Lower leg skin (tissue), 3 donors: ENCODE data around the gene ELP6.

Experiments used
- POLR2A ChIP-seq, 2 donors: fragments of 450-650 bp; IDR thresholded peaks; one replicate each; pipeline ENCODE4 v1.6.1; 2016 to 2017; ENCODE audit warnings: antibody characterized with exemption in 2 of 2, mild to moderate bottlenecking in 1 of 2, moderate library complexity in 1 of 2
- TF ChIP-seq, protein P1 (sequence below), 3 donors: fragments of 450-650 bp; IDR thresholded peaks; one replicate each; pipeline ENCODE4 v1.5.1; 2016; ENCODE audit warnings: antibody characterized with exemption in 3 of 3, mild to moderate bottlenecking in 3 of 3, moderate library complexity in 2 of 3

DNA sequence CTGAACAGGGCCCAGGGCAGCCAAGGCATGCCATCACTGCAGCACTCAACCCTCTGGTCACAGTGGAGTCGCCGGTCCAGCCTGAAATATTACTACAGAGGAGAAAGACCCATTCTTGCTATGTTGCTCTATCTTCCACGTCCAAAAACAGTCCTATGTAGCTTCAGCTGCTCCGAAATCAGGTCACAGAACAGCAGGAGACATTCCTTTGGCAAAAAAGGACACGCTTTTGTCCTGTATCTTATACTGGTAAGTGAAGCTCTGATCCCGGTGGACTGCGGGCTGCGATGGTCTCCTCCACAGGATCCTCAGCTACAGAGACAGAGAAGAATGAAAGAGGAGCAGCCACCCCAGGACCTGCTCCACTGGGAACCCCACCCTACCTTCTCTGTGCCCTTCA lies 17.6 kb downstream of the ELP6 start:
- TF ChIP-seq, protein P1, sequence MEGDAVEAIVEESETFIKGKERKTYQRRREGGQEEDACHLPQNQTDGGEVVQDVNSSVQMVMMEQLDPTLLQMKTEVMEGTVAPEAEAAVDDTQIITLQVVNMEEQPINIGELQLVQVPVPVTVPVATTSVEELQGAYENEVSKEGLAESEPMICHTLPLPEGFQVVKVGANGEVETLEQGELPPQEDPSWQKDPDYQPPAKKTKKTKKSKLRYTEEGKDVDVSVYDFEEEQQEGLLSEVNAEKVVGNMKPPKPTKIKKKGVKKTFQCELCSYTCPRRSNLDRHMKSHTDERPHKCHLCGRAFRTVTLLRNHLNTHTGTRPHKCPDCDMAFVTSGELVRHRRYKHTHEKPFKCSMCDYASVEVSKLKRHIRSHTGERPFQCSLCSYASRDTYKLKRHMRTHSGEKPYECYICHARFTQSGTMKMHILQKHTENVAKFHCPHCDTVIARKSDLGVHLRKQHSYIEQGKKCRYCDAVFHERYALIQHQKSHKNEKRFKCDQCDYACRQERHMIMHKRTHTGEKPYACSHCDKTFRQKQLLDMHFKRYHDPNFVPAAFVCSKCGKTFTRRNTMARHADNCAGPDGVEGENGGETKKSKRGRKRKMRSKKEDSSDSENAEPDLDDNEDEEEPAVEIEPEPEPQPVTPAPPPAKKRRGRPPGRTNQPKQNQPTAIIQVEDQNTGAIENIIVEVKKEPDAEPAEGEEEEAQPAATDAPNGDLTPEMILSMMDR (IDR thresholded peaks at IDR 0.05), result no peak
- TF ChIP-seq POLR2A (IDR thresholded peaks at IDR 0.05), result no peak
